HG02973 (cell line): Measurements from ENCODE around the gene CRLF1.

Experiments used
- ATAC-seq: cut with Tn5 transposase; IDR thresholded peaks from one replicate; pipeline ENCODE4 v1.9.1; 2021; ENCODE audit warnings: moderate library complexity; ENCODE audit not compliant: unreplicated experiment

The CRLF1 gene

GRCh38 chr19:18559685-18560084 is 46.9 kb downstream of the CRLF1 start:
- no peak for ATAC-seq

GRCh38 chr19:18558604-18559003 is 48.0 kb downstream of the CRLF1 start:
- no peak for ATAC-seq

GRCh38 chr19:18558202-18558555 is 48.4 kb downstream of the CRLF1 start:
- ATAC-seq: no peak

GRCh38 chr19:18557411-18558201 is 49.0 kb downstream of the CRLF1 start, which contains the start of gene KXD1:
TSS of gene KXD1 (plus strand) at chr19:18557870. CDS start at chr19:18562057, 4,187 bp downstream.
- ATAC-seq: peak; percentile 91

- no peak for ATAC-seq
Observed at GRCh38 chr19:18551631-18552030, 55.0 kb downstream of the CRLF1 start.

- no peak for ATAC-seq
Observed at GRCh38 chr19:18543814-18544475, 62.7 kb downstream of the CRLF1 start.
